Measurements from ENCODE around the gene OR5K4. TPM values are rescaled to one million over a fixed set of nuclear protein-coding genes. Genes with fewer than 3 reads are reported as not detected.

The OR5K4 gene
- total RNA-seq, 2 experiments from 2014 or later: not detected

GRCh38 chr3:98339031-98339430 is 14.6 kb upstream of the OR5K4 start:
- ATAC-seq: no peak

GRCh38 chr3:98341758-98342157 is 11.9 kb upstream of the OR5K4 start:
- H3K27ac Mint-ChIP-seq: no peak overlapping the region
- no peak overlapping the region for H3K4me3 Mint-ChIP-seq
- H3K4me1 Mint-ChIP-seq (ENCODE audit: low read depth): peaks cover 12% of the 10 kb centered on the region
- peaks cover 12% of the 10 kb centered on the region for H3K9me3 Mint-ChIP-seq (ENCODE audit: insufficient read depth)
- no peaks in the 10 kb centered on the region for H3K36me3 Mint-ChIP-seq (ENCODE audit: low read depth)
- POLR2A ChIA-PET: no interaction called here
- ATAC-seq: no peak
- peaks cover 28% of the 10 kb centered on the region for H3K27me3 Mint-ChIP-seq (ENCODE audit: low read depth)
- CTCF ChIA-PET: no interaction called here
- no peak for DNase-seq

More at GRCh38 chr3:98339031-98339430, 14.6 kb upstream of the OR5K4 start:
- Mint-ChIP-seq H3K27ac (no peak overlapping the region), H3K27me3 (ENCODE audit: low read depth) (peaks cover 33% of the 10 kb centered on the region), H3K36me3 (ENCODE audit: low read depth) (no peaks in the 10 kb centered on the region), H3K9me3 (ENCODE audit: insufficient read depth) (peaks cover 7% of the 10 kb centered on the region), H3K4me1 (ENCODE audit: low read depth) (peaks cover 4% of the 10 kb centered on the region), H3K4me3 (no peak overlapping the region)
- CTCF ChIA-PET: interaction anchor here (0.6 to 1.2 kb wide), 2 partner anchors 10 to 242 kb away, joined by 3 to 8 read pairs; no protein-coding TSS in a partner anchor
- POLR2A ChIA-PET: no interaction called here
- DNase-seq: no peak

- ChIA-PET POLR2A (no interaction called here), CTCF (interaction anchor here (0.6 to 1.9 kb wide), 10 partner anchors 11 to 253 kb away, joined by 3 to 7 read pairs (median 4); no protein-coding TSS in a partner anchor)
- Mint-ChIP-seq H3K36me3 (ENCODE audit: low read depth) (no peaks in the 10 kb centered on the region), H3K9me3 (ENCODE audit: insufficient read depth) (peaks cover 12% of the 10 kb centered on the region), H3K27me3 (ENCODE audit: low read depth) (peaks cover 32% of the 10 kb centered on the region), H3K4me3 (no peak overlapping the region), H3K4me1 (ENCODE audit: low read depth) (peaks cover 12% of the 10 kb centered on the region), H3K27ac (no peak overlapping the region)
- ATAC-seq (no peak), DNase-seq (peak; percentile 52)
Measured at GRCh38 chr3:98343647-98344507, 9.8 kb upstream of the OR5K4 start.

GRCh38 chr3:98350082-98350481 is 3.6 kb upstream of the OR5K4 start:
- CTCF ChIA-PET: no interaction called here
- Mint-ChIP-seq H3K4me3 (no peak overlapping the region), H3K27me3 (ENCODE audit: low read depth) (peaks cover 45% of the 10 kb centered on the region), H3K36me3 (ENCODE audit: low read depth) (no peaks in the 10 kb centered on the region), H3K9me3 (ENCODE audit: insufficient read depth) (peaks cover 5% of the 10 kb centered on the region), H3K4me1 (ENCODE audit: low read depth) (peaks cover 5% of the 10 kb centered on the region), H3K27ac (no peak overlapping the region)
- DNase-seq (no peak), ATAC-seq (no peak)
- POLR2A ChIA-PET: no interaction called here

- POLR2A ChIA-PET: no interaction called here
Measured at GRCh38 chr3:98359250-98359649, 5.6 kb downstream of the OR5K4 start.

GRCh38 chr3:98359993-98360675 is 6.5 kb downstream of the OR5K4 start:
- H3K4me1 Mint-ChIP-seq (ENCODE audit: low read depth): peaks cover 11% of the 10 kb centered on the region
- peak; percentile 53 for ATAC-seq
- POLR2A ChIA-PET: no interaction called here
- H3K9me3 Mint-ChIP-seq (ENCODE audit: insufficient read depth): peaks cover 27% of the 10 kb centered on the region
- peaks cover 19% of the 10 kb centered on the region for H3K36me3 Mint-ChIP-seq (ENCODE audit: low read depth)
- peak; percentile 29 for DNase-seq
- CTCF ChIA-PET: interaction anchor here (1.0 kb wide), 1 partner anchor 212 kb away, joined by 3 read pairs; no protein-coding TSS in a partner anchor
- peaks cover 7% of the 10 kb centered on the region for H3K27me3 Mint-ChIP-seq (ENCODE audit: low read depth)
- H3K27ac Mint-ChIP-seq: no peak overlapping the region
- H3K4me3 Mint-ChIP-seq: no peak overlapping the region

More at GRCh38 chr3:98359250-98359649, 5.6 kb downstream of the OR5K4 start:
- H3K27ac Mint-ChIP-seq: no peak overlapping the region
- ATAC-seq (no peak), DNase-seq (no peak)
- peaks cover 24% of the 10 kb centered on the region for H3K9me3 Mint-ChIP-seq (ENCODE audit: insufficient read depth)
- H3K27me3 Mint-ChIP-seq (ENCODE audit: low read depth): peaks cover 12% of the 10 kb centered on the region
- H3K36me3 Mint-ChIP-seq (ENCODE audit: low read depth): peaks cover 19% of the 10 kb centered on the region
- CTCF ChIA-PET: interaction anchor here (1.6 kb wide), 1 partner anchor 15 kb away, joined by 3 read pairs; no protein-coding TSS in a partner anchor
- H3K4me1 Mint-ChIP-seq (ENCODE audit: low read depth): peaks cover 11% of the 10 kb centered on the region
- H3K4me3 Mint-ChIP-seq: no peak overlapping the region

GRCh38 chr3:98360681-98361080 is 7.0 kb downstream of the OR5K4 start:
- ChIA-PET POLR2A (no interaction called here), CTCF (interaction anchor here (1.0 kb wide), 1 partner anchor 212 kb away, joined by 3 read pairs; no protein-coding TSS in a partner anchor)
- peaks cover 32% of the 10 kb centered on the region for H3K9me3 Mint-ChIP-seq (ENCODE audit: insufficient read depth)
- peaks cover 22% of the 10 kb centered on the region for H3K36me3 Mint-ChIP-seq (ENCODE audit: low read depth)
- no peak overlapping the region for H3K27ac Mint-ChIP-seq
- ATAC-seq: no peak
- H3K27me3 Mint-ChIP-seq (ENCODE audit: low read depth): peaks cover 8% of the 10 kb centered on the region
- H3K4me3 Mint-ChIP-seq: no peak overlapping the region
- DNase-seq: no peak
- peaks cover 11% of the 10 kb centered on the region for H3K4me1 Mint-ChIP-seq (ENCODE audit: low read depth)

GRCh38 chr3:98361289-98361688 is 7.6 kb downstream of the OR5K4 start:
- no peak for ATAC-seq
- CTCF ChIA-PET: interaction anchor here (1.0 kb wide), 1 partner anchor 211 kb away, joined by 3 read pairs; no protein-coding TSS in a partner anchor
- DNase-seq: no peak
- peaks cover 33% of the 10 kb centered on the region for H3K9me3 Mint-ChIP-seq (ENCODE audit: insufficient read depth)
- peaks cover 8% of the 10 kb centered on the region for H3K27me3 Mint-ChIP-seq (ENCODE audit: low read depth)
- H3K4me3 Mint-ChIP-seq: no peak overlapping the region
- H3K27ac Mint-ChIP-seq: no peak overlapping the region
- H3K36me3 Mint-ChIP-seq (ENCODE audit: low read depth): peaks cover 22% of the 10 kb centered on the region
- peaks cover 11% of the 10 kb centered on the region for H3K4me1 Mint-ChIP-seq (ENCODE audit: low read depth)
- POLR2A ChIA-PET: no interaction called here

GRCh38 chr3:98367464-98368246 is 14.0 kb downstream of the OR5K4 start:
- Mint-ChIP-seq H3K27me3 (ENCODE audit: low read depth) (peaks cover 17% of the 10 kb centered on the region), H3K4me3 (no peak overlapping the region), H3K9me3 (ENCODE audit: insufficient read depth) (peaks cover 17% of the 10 kb centered on the region), H3K36me3 (ENCODE audit: low read depth) (peaks cover 4% of the 10 kb centered on the region), H3K4me1 (ENCODE audit: low read depth) (peaks cover 6% of the 10 kb centered on the region), H3K27ac (no peak overlapping the region)
- ChIA-PET CTCF (no interaction called here), POLR2A (no interaction called here)
- DNase-seq (no peak), ATAC-seq (no peak)

GRCh38 chr3:98371186-98371585 is 17.5 kb downstream of the OR5K4 start:
- H3K4me1 Mint-ChIP-seq (ENCODE audit: low read depth): peaks cover 10% of the 10 kb centered on the region
- H3K4me3 Mint-ChIP-seq: no peak overlapping the region
- no peaks in the 10 kb centered on the region for H3K36me3 Mint-ChIP-seq (ENCODE audit: low read depth)
- peaks cover 8% of the 10 kb centered on the region for H3K9me3 Mint-ChIP-seq (ENCODE audit: insufficient read depth)
- DNase-seq (no peak), ATAC-seq (no peak)
- no peak overlapping the region for H3K27ac Mint-ChIP-seq
- peaks cover 21% of the 10 kb centered on the region for H3K27me3 Mint-ChIP-seq (ENCODE audit: low read depth)
- CTCF ChIA-PET: no interaction called here
- POLR2A ChIA-PET: no interaction called here

GRCh38 chr3:98371853-98372252 is 18.2 kb downstream of the OR5K4 start:
- ChIA-PET CTCF (no interaction called here), POLR2A (no interaction called here)
- ATAC-seq: no peak
- DNase-seq: no peak
- H3K9me3 Mint-ChIP-seq (ENCODE audit: insufficient read depth): peaks cover 4% of the 10 kb centered on the region
- no peak overlapping the region for H3K4me3 Mint-ChIP-seq
- H3K27me3 Mint-ChIP-seq (ENCODE audit: low read depth): peaks cover 26% of the 10 kb centered on the region
- H3K4me1 Mint-ChIP-seq (ENCODE audit: low read depth): peaks cover 10% of the 10 kb centered on the region
- H3K36me3 Mint-ChIP-seq (ENCODE audit: low read depth): no peaks in the 10 kb centered on the region
- H3K27ac Mint-ChIP-seq: no peak overlapping the region
